ENCODE measurements around the gene ALPL.

ALPL gene

DNA sequence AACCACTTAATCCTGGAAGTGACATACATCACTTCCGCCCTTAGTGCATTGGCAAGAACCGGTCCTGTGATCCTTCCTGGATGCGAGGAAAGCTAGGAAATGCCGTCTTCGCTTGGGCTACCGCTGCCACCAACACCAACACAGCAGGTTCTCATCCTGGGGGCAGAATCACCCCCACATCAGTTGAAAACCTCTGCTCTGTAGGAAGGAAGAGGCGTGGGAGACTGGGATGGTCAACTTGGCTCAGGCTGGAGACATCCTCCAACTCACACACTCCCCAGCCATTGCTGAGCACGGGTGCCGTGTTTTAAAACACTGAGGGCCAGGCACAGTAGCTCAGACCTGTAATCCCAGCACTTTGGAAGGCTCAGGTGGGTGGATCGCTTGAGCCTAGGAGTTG lies 74.9 kb downstream of the ALPL start:
- no peak for FAIRE-seq

GRCh38 chr1:21585037-21585436 lies 75.8 kb downstream of the ALPL start:
- FAIRE-seq: no peak

GRCh38 chr1:21586222-21586621 lies 77.0 kb downstream of the ALPL start:
- FAIRE-seq: no peak

GRCh38 chr1:21586846-21587601 lies 77.8 kb downstream of the ALPL start:
- FAIRE-seq: no peak

DNA sequence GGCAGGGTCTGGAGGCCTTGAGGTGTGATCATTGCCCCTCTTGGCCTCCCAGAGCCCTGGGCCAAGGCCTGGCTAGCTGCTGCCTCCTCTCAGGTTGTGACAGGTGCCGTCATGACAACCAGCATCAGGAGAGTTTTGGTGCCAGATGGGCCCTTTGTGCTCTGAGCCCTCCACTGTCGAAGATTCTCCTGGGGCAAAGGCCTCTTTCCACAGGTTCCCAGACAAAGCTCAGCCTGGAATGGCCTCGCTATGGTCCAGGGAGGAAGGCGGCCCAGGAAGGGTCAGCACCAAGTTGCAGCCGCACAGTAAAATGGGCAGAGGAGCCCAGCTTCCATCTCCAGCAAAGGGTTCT lies 78.4 kb downstream of the ALPL start:
- FAIRE-seq: no peak

DNA sequence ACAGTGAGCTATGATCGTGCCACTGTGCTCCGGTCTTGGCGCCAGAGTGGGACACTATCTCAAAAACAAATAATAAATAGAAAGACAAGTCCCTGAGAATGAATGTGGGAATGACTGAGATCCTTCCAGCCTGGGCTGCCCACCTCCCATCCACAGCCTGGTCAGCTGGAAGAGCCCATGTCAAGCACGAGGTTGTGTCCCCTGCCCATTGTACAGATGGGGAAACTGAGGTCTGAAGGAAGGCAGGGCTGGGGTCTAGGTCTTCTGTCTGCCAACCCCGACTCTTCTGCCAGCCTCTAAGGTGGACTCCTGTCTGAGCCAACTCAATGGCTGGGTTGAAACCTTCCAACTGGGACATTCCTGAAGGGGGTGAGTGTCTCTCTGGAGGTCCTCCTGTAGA lies 80.4 kb downstream of the ALPL start:
- FAIRE-seq: no peak

GRCh38 chr1:21590126-21590880 lies 81.1 kb downstream of the ALPL start:
- FAIRE-seq: no peak

DNA sequence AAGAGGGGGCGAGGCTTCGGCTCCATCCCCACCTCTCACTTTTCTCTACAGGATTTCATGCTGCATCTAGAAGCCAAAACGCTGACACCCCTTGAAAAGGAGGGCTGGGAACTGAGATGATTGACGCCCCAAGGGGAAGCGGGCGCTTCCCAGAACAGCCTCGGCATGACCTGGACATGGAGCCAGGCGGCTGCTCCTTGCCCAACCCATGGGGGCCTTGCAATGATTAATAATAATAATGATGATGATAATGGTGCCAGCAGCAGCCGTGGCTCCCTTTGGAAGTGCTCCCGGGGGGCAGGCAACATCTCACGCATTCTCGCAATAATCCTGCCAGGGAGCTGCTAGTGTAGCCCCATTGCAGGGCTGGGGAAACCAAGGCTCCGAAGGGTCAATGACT lies 81.7 kb downstream of the ALPL start:
- no peak for FAIRE-seq

DNA sequence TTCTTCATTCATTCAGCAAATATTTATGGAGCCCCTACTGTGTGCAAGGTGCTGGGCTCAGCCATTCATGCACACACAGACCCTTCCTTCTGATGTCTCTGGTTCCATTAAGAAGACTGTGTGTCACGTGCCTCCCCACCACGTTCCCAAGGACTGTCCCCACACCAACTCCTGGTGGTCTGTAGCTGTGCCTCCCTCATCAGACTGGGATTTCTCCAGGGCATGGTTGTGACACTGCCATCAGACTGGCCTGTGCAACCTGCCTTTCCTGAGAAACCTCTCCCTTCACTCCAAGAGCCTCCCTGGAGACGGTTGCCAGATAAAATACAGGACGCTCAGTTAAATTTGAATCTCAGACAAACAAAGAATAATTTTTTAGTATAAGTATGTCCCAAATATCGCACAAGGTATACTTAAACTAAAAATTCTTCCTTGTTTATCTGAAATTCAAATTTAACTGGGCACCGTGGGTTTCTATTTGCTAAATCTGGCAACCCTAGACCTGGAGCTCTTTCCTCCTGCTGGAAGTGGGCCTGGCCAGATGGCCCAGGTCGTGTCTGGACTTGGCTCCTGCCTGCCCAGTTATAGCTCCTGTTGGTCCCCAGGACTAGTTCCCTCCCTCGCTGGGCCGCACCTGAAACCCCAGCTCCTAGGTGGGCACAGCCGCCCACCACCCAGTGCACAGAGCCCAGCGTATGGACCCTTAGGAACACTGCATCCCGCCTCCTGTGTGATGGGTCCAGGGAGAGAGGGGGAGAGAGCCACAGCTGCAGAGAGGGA lies 83.1 kb downstream of the ALPL start:
- FAIRE-seq: no peak

DNA sequence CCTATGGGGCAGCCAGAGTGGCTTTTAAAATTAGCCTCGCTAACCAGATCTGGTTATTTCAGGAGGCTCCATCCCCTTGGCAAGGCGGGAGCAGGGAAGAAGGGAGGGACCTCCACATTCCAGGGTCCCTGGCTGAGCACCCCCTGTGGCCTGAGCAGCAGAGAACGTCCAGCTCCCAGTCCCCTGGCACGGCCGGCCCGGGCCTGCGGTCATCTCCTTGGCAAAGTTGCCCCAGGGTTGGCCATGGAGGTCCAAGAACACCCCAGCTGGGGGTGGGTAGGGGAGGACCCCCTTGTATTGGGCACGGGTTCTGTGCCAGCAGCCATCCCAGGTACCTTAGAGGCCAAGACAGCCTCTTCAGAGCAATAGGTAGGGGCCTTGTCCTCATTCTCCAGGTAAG lies 84.0 kb downstream of the ALPL start:
- no peak for FAIRE-seq

GRCh38 chr1:21594501-21594900 lies 85.3 kb downstream of the ALPL start:
- FAIRE-seq: no peak

- FAIRE-seq: no peak
Measured at GRCh38 chr1:21594935-21595897, 86.0 kb downstream of the ALPL start.

DNA sequence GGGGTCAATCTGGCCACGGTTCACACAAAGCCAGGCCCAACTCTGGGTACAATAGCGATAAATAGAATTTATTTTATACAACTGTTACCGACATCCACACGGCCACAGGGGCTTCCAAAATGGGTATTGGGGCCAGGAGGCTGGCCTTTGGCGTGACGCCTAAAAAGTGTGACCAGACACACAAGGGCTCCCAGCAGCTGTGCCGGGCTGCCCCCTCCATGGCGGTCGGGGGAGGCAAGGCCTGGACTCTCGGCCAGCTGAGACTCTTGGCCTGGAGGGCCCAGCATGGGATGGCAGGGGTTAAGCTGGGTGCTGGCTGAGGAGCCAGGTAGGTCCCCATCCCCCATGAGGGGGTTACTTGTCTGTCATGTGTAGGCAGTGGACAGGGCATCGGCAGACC lies 87.0 kb downstream of the ALPL start:
- no peak for FAIRE-seq

DNA sequence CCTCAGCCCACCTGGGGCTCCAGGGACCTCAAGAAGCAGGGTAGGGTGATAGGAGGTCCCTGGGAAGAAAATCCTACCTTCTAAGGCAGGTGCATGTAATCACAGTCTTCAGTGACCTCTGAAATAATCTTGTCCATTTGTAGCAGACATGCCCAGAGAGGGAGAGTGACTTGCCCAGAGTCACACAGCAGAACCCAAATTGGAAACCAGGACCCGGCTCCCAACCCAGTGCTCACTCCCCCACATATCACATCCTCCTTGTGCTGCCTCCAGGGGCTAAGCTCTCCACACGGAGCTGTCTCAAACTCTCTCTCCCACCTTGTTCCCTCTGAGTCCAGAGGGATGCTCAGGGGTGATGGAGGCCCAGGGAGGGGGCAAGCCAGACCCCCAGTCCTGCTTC lies 87.4 kb downstream of the ALPL start:
- no peak for FAIRE-seq

- no peak for FAIRE-seq
Measured at GRCh38 chr1:21597753-21598152, 88.5 kb downstream of the ALPL start.

- FAIRE-seq: no peak
Measured at GRCh38 chr1:21598417-21598816, 89.2 kb downstream of the ALPL start.

DNA sequence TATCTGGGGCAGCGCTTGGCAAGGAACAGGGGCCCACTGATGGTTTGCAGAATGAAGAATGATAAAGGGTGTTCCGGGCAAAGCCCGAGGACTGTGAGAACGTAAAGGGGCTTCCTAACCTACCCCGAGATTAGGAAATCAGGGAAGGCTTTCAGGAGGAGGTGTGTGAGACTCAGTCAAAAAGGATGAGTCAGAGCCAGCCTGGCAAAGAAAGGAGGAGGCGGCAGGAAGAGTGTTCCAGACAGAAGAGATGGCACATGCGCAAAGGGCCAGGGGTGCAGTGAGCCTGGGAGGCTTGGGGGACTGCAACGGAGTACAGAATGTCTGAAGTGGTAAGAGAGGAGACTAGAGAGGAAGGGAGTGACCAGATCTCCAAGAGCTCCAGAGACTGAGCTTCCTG lies 89.7 kb downstream of the ALPL start:
- no peak for FAIRE-seq

- FAIRE-seq: no peak
Measured at GRCh38 chr1:21599402-21599801, 90.2 kb downstream of the ALPL start.

DNA sequence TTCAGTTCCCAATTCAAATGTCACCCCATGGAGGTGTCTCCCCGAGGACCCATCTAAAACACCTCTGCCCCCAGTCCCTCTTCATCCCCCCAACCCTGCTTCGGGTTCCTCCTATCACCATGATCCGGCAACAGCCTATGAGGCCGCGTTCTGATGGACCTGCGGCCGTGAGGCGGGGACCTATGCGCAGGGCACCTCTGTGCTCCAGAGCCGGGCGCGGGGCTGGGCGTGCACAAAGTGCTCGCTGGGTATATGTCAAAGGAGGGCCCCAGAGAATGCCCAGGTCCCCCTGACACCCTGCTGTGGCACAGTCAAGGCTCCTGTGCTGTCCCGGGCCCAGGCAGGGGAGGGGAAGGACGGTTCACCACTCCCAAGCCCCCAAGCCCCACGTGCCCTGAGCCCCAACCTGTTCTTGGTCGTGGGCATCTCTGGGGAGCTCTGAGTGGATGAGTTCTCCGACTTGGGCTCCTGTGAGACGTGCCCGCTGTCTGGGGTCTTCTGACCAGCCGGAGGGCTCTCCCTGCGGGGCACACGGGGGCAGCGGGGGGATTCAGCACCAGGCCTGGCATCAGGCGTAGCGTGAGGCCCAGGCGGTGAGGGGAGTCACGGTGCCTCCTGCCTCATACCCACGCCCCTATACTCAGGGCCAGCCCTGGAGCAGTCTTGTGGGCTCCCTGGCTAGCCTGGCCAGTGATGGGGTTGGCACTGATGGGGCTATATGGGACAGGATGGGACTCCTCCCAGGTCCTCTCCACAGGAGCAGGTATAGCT lies 92.2 kb downstream of the ALPL start:
- no peak for FAIRE-seq

DNA sequence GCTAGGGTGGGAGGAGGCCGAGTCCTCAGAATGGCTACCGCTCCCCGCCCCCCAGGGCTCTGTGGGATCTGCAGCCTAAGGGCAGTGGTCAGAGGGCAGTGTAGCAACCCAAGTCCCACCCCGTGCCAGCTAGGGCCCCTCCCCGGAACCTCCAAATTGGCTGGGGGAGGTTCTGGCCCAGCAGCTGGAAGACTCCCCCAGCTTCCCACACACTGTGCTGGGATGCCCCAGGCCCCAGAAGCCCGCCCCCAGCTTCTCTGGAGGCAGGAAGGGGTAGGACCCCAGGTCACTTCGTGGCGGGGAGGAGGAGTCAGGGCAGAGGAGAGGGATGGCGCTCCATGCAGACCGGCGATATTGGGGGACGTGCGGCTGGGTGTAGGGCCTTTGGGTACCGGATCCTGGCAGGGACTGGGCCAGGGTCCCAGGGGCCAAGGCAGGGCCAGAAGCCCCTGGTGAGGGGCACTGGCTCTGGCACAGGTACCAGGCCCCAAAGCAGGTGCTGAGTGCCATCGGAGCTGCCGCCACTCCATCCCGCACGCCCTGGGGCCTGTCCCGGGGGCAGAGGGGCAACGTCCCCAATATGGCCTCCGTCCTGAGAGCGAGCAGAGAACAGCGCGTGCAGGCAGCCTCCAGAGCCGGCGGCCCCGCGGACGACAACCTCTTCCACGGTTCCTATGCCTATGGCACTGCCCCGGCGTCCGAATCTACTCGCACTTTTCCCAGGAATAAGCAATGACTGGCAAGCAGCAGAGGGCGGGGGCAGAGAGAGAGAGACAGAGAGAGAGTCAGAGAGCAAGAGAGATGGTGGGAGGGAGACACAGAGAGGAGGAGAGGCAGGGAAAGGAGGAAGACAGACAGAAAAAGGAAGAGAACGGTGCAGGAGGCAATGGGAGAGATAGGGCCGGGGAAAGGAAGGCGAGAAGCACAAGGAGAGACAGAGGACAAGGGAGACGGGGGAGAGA lies 94.2 kb downstream of the ALPL start:
- no peak for FAIRE-seq

Data from colon (tissue), 2 donors.